GM06990 (cell line): ENCODE results near the gene BCAP31.
"Not testable (repeated sequence)": the region's sequence is repeated elsewhere in the genome, so short reads cannot be mapped to it uniquely, and the experiment has no call there.

Experiments used
- DNase-seq: peaks from one replicate; pipeline ENCODE4 v3.0.0-alpha.2; 2011; ENCODE audit not compliant: insufficient read length; ENCODE audit errors: extremely low read depth
- H3K27me3 ChIP-seq: replicated peaks from 2 replicates; pipeline ENCODE4 v1.6.0; 2011; ENCODE audit warnings: low read length; ENCODE audit not compliant: control insufficient read depth, insufficient read depth
- H3K36me3 ChIP-seq: 2 replicates; pipeline ENCODE4 v1.5.1; 2011; ENCODE audit warnings: low read length; ENCODE audit not compliant: control insufficient read depth, insufficient read depth
- H3K4me3 ChIP-seq: replicated peaks from 2 replicates; pipeline ENCODE4 v1.5.1; 2011; ENCODE audit warnings: low read depth, mild to moderate bottlenecking, control low read depth, low read length
- TF ChIP-seq, protein P1 (sequence below): IDR thresholded peaks from 2 replicates; pipeline ENCODE4 v1.5.1; 2011; ENCODE audit warnings: low read length, control low read depth, mild to moderate bottlenecking, inconsistent platforms; ENCODE audit not compliant: insufficient read depth, poor library complexity, severe bottlenecking

The BCAP31 gene

DNA sequence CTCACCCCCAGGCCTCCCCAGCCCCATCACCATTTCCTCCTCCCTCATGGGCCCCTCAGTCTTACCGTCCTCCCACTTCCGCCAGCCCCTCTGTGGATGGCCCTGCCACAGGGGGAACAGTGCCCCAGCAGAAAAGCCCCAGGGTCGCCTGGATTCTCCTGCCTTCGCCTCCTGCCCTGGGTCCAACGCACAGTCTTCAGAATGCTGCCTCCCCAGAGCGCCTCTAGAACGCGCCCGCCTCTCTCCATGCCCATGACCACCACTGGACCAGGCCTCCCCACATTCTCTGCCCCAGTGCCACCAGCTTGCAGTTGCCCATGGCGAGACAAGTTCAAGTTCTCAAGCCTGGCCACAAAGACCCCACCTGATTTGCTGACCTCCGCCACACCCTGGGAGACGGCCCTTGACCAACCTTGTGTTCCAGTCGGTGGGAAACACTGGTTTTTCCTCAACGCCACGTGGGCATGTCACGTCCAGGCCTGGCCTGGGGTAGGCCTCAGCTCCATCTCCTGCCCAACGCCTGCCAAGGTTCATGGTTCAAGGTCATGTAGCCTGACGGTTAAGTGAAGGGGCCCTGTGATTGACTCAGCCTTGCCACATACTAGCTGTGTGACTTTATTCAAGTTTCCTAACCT lies 39.2 kb upstream of the BCAP31 start:
- Histone ChIP-seq H3K4me3 (no peak overlapping the region), H3K36me3 (no peaks in the 10 kb centered on the region), H3K27me3 (no peaks in the 10 kb centered on the region)
- TF ChIP-seq, protein P1, sequence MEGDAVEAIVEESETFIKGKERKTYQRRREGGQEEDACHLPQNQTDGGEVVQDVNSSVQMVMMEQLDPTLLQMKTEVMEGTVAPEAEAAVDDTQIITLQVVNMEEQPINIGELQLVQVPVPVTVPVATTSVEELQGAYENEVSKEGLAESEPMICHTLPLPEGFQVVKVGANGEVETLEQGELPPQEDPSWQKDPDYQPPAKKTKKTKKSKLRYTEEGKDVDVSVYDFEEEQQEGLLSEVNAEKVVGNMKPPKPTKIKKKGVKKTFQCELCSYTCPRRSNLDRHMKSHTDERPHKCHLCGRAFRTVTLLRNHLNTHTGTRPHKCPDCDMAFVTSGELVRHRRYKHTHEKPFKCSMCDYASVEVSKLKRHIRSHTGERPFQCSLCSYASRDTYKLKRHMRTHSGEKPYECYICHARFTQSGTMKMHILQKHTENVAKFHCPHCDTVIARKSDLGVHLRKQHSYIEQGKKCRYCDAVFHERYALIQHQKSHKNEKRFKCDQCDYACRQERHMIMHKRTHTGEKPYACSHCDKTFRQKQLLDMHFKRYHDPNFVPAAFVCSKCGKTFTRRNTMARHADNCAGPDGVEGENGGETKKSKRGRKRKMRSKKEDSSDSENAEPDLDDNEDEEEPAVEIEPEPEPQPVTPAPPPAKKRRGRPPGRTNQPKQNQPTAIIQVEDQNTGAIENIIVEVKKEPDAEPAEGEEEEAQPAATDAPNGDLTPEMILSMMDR, result no peak
- no peak for DNase-seq

DNA sequence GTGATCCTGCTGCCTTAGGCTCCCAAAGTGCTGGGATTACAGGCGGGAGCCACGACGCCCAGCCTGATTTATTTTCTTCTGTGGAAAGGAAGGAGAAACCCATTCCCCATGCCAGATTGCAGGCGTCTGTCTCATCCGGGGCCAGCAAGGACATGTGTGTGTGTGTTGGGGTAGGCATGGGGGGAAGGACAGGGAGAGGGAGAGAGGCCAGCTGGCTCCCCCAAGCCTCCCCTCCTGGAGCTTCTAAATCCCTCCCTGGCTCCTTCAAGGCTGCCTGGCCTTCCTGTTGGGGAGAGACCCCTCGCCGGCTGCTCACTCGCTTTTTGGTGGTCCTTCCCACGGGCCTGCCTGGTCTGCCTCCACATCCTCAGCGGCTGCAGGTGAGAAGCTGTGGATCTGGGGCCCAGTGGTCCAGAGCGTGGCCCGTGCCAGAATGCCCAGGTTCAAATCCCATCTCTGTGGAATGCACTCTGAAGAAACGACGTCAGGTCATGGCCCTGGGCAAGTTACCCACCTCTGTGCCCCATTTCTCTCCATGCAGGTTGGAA lies 38.5 kb upstream of the BCAP31 start:
- no peak overlapping the region for H3K4me3 ChIP-seq
- no peak for DNase-seq
- TF ChIP-seq, protein P1, result no peak
- H3K27me3 ChIP-seq, result no peaks in the 10 kb centered on the region
- H3K36me3 ChIP-seq, result no peaks in the 10 kb centered on the region

DNA sequence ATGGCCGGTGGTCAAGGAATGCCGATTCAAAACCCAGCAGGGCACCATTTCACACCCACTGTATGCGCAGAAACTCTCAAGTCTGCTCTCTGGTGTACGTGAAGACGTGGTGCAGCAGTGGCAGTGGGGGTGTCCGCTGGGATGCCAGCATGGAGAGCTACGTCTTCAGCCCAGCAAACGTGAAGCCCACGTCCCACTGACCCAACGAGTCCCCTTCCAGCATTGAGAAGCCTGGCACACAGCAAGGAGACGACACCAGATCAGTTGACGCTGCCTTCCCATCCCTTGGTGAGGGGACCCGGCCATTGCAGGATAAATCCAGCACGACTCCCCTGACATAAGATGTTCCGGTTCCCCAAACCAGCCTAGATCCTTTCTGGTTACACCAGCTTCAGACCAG lies 37.7 kb upstream of the BCAP31 start:
- Histone ChIP-seq H3K36me3 (no peaks in the 10 kb centered on the region), H3K4me3 (no peak overlapping the region), H3K27me3 (no peaks in the 10 kb centered on the region)
- TF ChIP-seq, protein P1, result no peak
- no peak for DNase-seq

DNA sequence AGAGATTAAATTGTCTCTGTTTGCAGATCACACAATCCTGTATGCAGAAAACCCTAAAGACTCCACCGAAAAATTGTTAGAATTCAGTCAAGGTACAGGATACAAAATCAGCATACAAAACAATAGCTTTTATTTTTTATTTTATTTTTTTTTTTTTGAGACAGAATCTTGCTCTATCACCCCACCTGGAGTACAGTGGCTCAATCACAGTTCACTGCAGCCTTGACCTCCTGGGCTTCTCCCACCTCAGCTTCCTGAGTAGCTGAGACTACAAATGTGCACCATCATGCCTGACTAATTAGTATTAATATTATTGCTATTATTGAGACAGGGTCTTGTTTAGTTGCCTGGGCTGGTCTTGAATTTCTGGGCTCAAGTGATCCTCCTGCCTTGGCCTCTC lies 30.9 kb upstream of the BCAP31 start:
- Histone ChIP-seq H3K4me3 (no peak overlapping the region), H3K36me3 (no peaks in the 10 kb centered on the region), H3K27me3 (no peaks in the 10 kb centered on the region)
- TF ChIP-seq, protein P1, result no peak
- DNase-seq, result no peak

DNA sequence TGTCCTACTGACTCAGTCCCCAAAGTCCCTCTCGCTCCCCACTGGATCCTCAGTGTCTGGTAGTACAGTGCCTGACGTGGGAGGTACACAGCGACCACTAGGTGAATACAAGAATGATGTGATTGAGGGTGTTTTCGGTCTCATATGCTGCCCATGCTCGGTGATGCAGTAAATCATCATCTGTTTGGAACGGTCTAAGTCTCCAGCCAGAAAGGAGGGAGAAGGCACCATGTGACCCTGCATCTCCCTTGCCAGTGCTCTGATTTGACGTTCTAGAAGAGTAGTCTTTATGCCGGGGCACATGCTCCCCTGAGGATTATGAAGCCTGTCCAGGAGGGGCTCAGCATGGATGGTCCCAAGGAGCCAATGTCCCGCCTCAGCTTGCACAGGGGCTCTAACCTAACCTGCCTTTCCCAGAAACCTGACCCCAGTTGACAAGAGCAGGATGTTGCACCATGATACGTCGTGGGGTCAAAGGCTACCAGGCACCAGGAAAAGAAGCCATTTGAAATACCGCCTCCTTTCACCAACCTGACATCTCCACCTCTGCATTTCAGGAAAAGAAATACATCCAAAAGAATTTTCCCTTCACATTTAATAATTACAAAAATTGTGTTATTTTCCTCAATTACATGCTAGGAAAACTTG lies 26.1 kb upstream of the BCAP31 start:
- no peak overlapping the region for H3K4me3 ChIP-seq
- TF ChIP-seq, protein P1, result no peak
- DNase-seq, result no peak
- no peaks in the 10 kb centered on the region for H3K36me3 ChIP-seq
- H3K27me3 ChIP-seq, result no peaks in the 10 kb centered on the region

DNA sequence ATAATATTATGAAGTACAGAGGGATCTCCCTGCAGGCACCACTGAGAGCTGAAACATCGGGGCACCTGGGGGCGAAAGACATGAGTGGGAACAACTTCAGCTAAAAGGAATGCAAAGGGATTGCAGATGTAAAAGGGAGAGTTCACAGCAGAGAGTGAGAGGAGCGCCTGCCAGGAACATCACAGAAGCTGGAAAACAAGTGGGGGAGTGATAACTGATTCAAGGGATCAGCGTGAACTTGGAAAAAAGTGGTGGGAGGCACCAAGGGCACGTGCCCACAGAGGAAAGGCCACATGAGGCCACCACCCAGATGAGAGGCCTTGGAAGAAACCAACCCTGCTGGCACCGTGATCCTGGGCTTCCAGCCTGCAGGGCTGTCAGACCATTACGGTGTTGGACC lies 24.8 kb upstream of the BCAP31 start:
- not testable (repeated sequence) for DNase-seq, H3K27me3 ChIP-seq, H3K36me3 ChIP-seq, H3K4me3 ChIP-seq

DNA sequence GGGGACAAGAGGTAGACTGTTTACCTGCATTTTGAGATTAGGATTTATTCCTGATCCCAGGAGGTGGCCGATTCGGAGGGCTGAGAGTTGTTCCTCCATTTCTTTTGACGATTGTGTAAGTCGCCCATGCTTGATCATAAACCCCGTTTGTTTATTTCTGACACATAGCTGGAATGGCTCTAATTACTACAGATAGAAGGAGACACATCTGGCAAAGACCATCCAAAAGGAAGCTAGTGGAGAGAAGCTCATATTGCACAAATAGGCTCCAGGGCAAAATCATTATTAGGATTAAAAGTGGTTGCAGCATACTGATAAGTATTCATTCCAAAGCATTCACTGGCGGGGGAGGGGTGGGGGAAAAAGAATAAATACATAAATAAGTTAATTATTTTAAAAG lies 22.8 kb upstream of the BCAP31 start:
- H3K4me3 ChIP-seq, H3K27me3 ChIP-seq, DNase-seq, H3K36me3 ChIP-seq: not testable (repeated sequence)
